ENCODE data around the gene PPAN.
A peak's percentile ranks its signal among the peaks of the same experiment; 100 is the strongest.

The PPAN gene

GRCh38 chr19:10092648-10093294 is 13.4 kb upstream of the PPAN start:
- peak overlapping the region; percentile 60 for H3K4me2 ChIP-seq (ENCODE audit: low read length)
- H3F3A ChIP-seq (ENCODE audit: control insufficient read depth, insufficient read depth): peaks cover 5% of the 10 kb centered on the region
- H3K27ac ChIP-seq (ENCODE audit: low read depth, low read length): peak overlapping the region; percentile 62
- peaks cover 40% of the 10 kb centered on the region for H3K4me1 ChIP-seq (ENCODE audit: control insufficient read depth, low read length)
- TF ChIP-seq EZH2phosphoT487 (IDR thresholded peaks at IDR 0.05; ENCODE audit: borderline replicate concordance, low read length): no peak
- TF ChIP-seq, protein P1, sequence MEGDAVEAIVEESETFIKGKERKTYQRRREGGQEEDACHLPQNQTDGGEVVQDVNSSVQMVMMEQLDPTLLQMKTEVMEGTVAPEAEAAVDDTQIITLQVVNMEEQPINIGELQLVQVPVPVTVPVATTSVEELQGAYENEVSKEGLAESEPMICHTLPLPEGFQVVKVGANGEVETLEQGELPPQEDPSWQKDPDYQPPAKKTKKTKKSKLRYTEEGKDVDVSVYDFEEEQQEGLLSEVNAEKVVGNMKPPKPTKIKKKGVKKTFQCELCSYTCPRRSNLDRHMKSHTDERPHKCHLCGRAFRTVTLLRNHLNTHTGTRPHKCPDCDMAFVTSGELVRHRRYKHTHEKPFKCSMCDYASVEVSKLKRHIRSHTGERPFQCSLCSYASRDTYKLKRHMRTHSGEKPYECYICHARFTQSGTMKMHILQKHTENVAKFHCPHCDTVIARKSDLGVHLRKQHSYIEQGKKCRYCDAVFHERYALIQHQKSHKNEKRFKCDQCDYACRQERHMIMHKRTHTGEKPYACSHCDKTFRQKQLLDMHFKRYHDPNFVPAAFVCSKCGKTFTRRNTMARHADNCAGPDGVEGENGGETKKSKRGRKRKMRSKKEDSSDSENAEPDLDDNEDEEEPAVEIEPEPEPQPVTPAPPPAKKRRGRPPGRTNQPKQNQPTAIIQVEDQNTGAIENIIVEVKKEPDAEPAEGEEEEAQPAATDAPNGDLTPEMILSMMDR (IDR thresholded peaks at IDR 0.05; ENCODE audit: low read depth, low read length, poor library complexity, severe bottlenecking): no peak
- no peaks in the 10 kb centered on the region for H3K9me2 ChIP-seq (replicated peaks; ENCODE audit: control insufficient read depth, low read length)
- peaks cover 4% of the 10 kb centered on the region for H3K79me2 ChIP-seq (ENCODE audit: control insufficient read depth, low read length)
- peaks cover 15% of the 10 kb centered on the region for H3K36me3 ChIP-seq (ENCODE audit: control insufficient read depth, low read length)
- H3K27me3 ChIP-seq (ENCODE audit: control insufficient read depth, low read length): no peaks in the 10 kb centered on the region
- H3K4me3 ChIP-seq (ENCODE audit: low read length): peak overlapping the region; percentile 50
- H3K9me3 ChIP-seq (ENCODE audit: control insufficient read depth, insufficient read depth, low read length): no peaks in the 10 kb centered on the region
- H4K20me1 ChIP-seq (ENCODE audit: control insufficient read depth, insufficient read depth, low read depth, low read length): no peaks in the 10 kb centered on the region

- H3K27me3 ChIP-seq (ENCODE audit: control insufficient read depth, low read length): no peaks in the 10 kb centered on the region
- H3F3A ChIP-seq (ENCODE audit: control insufficient read depth, insufficient read depth): peaks cover 9% of the 10 kb centered on the region
- H4K20me1 ChIP-seq (ENCODE audit: control insufficient read depth, insufficient read depth, low read depth, low read length): no peaks in the 10 kb centered on the region
- H3K4me1 ChIP-seq (ENCODE audit: control insufficient read depth, low read length): peaks cover 43% of the 10 kb centered on the region
- H3K27ac ChIP-seq (ENCODE audit: low read depth, low read length): no peak overlapping the region
- H3K9me2 ChIP-seq (replicated peaks; ENCODE audit: control insufficient read depth, low read length): no peaks in the 10 kb centered on the region
- no peak overlapping the region for H3K4me2 ChIP-seq (ENCODE audit: low read length)
- TF ChIP-seq, protein P1 (IDR thresholded peaks at IDR 0.05; ENCODE audit: low read depth, low read length, poor library complexity, severe bottlenecking): no peak
- TF ChIP-seq EZH2phosphoT487 (IDR thresholded peaks at IDR 0.05; ENCODE audit: borderline replicate concordance, low read length): no peak
- H3K4me3 ChIP-seq (ENCODE audit: low read length): no peak overlapping the region
- H3K36me3 ChIP-seq (ENCODE audit: control insufficient read depth, low read length): peaks cover 15% of the 10 kb centered on the region
- no peaks in the 10 kb centered on the region for H3K9me3 ChIP-seq (ENCODE audit: control insufficient read depth, insufficient read depth, low read length)
- H3K79me2 ChIP-seq (ENCODE audit: control insufficient read depth, low read length): peaks cover 4% of the 10 kb centered on the region
Observed at GRCh38 chr19:10093295-10094186, 12.6 kb upstream of the PPAN start.

DNA sequence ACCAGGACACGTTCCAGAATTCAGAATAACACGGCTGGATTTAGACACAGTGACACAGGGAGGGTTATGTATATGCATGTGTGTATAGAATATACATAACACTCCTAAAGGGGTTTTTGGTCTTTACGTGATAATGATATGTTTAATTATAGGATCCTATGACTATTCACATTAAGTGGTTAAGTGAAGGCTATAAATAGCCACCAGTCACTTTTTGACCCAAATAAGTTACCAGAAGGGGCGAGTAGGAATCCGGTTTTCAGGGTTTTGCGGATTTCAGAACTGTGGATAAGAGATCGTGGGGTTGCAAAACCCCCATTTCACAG is 10.6 kb upstream of the PPAN start:
- Histone ChIP-seq H3K79me2 (ENCODE audit: control insufficient read depth, low read length) (peaks cover 4% of the 10 kb centered on the region), H3K9me3 (ENCODE audit: control insufficient read depth, insufficient read depth, low read length) (no peaks in the 10 kb centered on the region), H3K4me2 (ENCODE audit: low read length) (peak overlapping the region; percentile 57), H3K4me3 (ENCODE audit: low read length) (peak overlapping the region; percentile 27; the same call in 1 of the 2 replicates), H3K36me3 (ENCODE audit: control insufficient read depth, low read length) (peaks cover 15% of the 10 kb centered on the region), H3K27me3 (ENCODE audit: control insufficient read depth, low read length) (no peaks in the 10 kb centered on the region), H3F3A (ENCODE audit: control insufficient read depth, insufficient read depth) (peaks cover 16% of the 10 kb centered on the region), H3K9me2 (replicated peaks; ENCODE audit: control insufficient read depth, low read length) (no peaks in the 10 kb centered on the region), H3K27ac (ENCODE audit: low read depth, low read length) (no peak overlapping the region), H4K20me1 (ENCODE audit: control insufficient read depth, insufficient read depth, low read depth, low read length) (no peaks in the 10 kb centered on the region), H3K4me1 (ENCODE audit: control insufficient read depth, low read length) (peaks cover 62% of the 10 kb centered on the region)
- TF ChIP-seq, protein P1 (IDR thresholded peaks at IDR 0.05; ENCODE audit: low read depth, low read length, poor library complexity, severe bottlenecking): no peak
- TF ChIP-seq EZH2phosphoT487 (IDR thresholded peaks at IDR 0.05; ENCODE audit: borderline replicate concordance, low read length): no peak
